NCI-H2196 treated with DMSO at 0.1 percent for 48 hours (cell line): ENCODE data around the gene PPP1R27.

Experiments used
- DNase-seq: peaks from one replicate; lab custom pipeline; 2025; ENCODE audit not compliant: unreplicated experiment; lab: John Stamatoyannopoulos, UW

Gene PPP1R27

DNA sequence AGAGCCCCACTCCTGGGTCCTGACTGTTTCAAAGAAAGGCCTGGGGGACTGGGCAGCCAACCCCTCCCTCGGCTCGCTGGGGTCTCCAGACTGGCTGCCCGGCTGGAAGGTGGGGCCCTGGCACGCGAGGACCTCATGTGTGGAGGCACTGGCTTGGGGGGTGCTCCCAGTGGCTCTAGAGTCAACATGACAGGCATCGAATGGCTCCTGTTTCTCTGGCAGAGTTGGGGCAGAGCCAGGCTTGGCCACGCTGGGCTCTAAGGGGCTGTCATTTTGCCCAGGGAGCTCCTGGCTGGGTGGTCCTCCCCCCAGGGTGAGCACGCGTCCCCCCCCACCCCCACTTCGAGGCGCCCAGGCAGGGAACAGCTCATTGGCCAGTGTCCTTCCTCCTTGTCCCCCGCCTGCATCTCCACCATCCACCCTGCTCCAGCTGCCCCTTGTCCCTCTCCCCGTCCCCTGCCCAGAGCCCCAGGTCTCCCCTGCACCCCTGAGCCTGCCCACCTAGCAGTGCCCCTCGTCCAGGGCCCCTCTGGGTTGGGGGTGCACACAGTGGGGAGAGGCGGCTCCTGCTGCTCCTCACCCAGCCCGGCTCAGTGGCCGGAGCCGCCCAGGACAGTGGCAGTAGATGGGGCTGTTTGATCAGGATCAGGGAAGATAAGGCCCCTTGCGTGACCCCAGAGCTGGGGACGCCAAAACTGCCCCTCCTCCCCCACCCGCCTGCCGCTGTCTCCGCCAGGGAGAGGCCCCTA lies 28.2 kb downstream of the PPP1R27 start:
- no peak for DNase-seq

DNA sequence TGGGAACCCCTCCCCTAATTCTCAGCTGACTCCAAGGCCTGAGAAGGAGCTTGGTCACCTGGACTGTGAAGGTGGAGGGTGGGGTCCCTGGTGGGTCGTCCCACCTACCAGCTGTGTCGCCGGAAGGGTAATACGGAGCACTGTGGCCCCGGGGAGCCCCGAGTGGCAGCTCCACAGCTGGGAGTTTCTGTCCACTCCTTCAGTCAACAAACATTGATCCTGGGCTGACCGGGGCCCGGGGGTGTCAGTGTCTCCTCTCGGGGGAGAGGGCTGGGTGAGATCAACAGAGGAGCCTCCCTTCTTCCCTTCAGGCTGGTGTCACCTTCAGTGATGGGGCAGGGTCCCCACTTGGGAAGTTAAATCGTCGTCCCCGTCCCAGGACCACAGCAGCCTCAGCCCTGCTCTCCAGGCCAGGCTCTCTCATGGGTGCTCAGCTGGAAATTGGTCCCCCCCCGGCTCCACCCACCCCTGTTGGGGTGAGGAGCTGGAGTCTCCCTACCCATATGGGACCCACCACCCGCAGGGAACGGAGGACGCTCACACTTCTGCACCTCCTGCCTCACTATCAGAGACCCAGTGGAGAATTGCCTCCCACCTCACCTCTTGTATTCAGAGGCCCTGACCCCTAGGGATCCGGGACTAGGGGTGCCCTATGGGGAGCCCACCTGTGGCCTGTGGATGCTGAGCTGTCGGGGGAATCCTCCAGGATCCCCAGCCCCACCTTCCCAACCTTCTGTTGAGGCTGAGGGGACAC lies 29.0 kb downstream of the PPP1R27 start:
- DNase-seq: no peak

DNA sequence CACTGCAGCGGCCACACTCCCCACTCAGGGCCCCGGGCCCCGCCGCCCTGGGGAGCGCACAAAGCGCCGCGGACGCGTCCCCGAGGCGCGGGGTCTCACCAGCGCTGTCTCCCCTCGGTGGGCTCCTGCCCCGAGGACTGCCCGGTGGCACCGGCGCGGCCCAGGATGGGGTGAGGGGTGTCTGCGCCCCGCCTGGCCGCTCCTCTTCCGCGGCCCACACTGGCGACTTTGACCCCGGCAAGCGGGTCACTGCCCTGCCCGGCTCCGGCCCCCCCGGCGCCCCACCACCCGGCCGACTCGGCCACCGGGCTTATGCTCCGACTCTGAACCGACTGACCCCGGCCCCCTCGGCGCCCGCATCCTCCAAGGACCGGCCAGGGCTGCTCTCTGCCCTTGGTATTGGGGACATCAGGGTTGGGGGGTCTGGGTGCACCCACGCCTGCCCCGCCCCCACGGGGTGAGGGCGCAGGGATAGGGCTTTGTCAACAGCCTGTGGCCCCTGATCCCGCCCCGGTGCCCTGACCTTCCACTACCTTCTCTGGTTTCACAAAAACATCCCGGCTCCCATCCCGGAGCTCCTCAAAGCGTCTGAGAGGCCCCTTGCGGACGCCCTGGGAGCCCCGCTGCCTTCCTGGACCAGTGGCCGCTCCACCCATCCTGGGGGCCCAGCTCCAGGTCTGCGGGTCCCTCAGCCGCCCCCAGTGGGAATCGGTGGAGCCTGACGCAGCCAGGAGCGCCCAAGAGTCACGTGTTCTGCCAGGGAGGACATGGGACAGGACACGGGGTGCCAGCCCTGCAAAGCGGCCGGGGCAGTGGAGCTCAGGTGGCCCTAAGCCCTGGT lies 30.1 kb downstream of the PPP1R27 start:
- DNase-seq: no peak

DNA sequence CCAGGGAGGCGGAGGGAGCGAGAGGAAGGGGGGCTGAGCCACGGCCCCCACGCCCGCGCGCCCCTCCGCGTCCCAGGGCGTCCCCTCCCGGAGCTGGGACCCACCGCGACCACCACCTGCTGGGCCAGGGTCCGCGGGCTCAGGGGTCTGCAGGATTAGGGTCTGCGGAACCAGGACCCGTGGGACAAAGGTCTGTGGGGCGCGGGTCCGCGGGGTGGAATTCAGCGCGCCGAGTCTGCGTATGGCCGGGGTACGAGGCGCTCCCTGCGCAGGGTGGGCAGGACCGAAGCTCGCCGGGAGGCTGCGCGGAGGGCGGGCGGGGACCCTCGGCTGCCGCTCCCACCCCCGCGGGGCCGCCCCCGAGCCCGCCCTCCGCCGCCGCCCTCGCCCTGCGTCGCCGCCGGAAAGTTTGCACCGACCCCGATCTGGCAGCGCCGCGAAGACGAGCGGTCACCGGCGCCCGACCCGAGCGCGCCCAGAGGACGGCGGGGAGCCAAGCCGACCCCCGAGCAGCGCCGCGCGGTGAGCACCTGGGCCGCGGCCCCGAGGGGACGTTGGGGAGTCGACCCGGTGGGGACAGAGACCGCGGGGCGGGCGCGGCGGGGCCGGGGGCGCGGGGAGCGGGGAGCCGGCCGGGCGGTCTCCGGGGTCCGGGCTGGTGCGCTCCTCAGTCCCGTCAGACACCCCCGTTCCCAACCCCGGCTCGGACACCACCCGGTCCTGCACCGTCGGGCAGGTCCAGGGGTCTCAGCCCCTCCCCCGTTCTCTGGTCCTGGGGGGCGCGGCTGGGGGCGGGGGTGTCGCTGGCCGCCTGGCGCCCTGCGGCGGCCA lies 30.9 kb downstream of the PPP1R27 start, which contains the start of gene GCGR:
Gene GCGR, plus strand, starts transcription at position 423 of the 831 bp plus-strand sequence. CDS start 4,869 bp downstream, outside the sequence.
- no peak for DNase-seq

DNA sequence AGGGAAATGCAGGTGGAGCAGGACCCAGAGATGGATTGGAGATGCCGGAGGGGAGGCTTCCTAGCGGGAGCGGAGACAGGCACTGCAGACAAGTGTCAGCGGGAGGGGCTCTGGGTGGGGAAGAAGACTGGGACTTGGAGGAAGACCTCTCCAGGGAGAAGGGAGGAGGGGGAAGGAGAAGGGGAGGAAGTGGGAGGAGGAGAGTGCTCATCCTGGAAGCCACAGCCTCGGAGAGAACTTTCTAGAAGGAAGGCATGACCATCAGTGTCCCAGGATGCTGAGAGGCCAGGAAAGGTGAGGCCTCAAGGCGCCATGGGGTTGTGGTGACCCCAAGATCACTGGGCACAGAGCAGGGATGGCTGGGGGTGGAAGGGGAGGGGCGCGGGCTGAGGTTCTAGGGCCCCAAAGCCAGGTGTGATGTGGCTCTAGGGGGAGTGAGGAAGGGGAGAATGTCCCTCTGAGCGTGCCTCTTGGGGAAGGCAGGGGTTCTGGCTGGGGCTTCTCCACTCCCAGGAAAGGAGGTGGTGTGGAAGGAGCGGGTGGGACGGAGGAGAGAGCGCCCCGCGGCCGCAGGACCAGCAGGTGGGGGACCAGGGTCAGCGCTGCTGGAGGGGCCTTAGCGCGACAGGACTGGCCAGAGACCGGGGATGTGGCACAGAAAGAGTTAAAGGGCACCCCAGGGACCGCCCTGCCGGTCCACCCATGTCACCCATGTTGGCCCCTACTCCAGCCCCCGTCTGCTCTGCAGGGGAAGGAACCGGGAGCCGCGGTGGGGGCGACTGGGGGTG lies 31.8 kb downstream of the PPP1R27 start:
- DNase-seq: no peak

DNA sequence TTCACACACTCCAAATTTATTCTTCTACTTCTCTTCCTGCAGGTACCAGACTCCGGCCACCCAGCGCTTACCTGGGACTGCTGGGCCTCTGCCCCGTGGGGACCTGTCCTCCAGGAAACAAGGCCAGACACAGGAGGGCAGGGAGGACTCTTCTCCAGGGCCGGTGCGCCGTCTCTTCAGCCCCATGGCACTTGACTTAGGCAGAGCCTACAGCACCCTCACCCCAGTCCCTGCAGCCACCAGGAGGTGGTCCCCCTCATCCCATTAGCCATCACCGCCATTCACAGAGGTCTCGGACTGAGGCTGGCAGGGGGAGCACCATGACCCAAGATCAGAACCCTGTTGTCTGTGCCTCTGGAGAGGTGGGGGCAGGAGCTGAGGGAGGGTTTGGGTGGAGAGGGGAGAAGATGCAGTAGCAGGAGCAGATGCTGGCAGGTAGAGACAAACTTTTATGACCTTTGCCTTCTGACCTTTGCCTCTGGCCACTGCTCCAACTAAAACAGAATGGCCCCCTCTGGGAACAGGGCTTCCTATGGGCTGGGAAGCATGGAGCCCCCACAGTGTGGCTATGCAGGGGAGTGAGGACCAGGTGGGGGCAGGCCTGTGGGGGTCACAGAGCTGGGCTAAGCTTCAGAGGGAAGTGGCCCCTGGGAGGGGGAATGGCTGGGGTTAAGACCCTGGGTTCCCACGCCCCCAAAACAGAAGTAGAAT lies 32.6 kb downstream of the PPP1R27 start:
- DNase-seq: no peak

DNA sequence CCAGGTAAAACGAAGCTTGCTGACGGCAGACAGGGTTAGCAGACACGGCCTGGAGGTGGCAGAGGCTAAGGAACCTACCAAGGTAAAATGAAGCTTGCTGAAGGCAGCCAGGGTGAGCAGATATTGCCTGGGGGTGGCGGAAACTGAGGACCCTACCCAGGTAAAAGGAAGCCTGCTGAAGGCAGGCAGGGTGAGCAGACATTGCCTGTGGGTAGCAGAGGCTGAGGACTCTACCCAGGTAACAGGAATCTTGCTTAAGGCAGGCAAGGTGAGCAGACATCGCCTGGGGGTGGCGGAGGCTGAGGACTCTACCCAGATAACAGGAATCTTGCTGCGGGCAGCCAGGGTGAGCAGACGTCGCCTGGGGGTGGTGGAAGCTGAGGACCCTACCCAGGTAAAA lies 33.5 kb downstream of the PPP1R27 start:
- DNase-seq: no peak

DNA sequence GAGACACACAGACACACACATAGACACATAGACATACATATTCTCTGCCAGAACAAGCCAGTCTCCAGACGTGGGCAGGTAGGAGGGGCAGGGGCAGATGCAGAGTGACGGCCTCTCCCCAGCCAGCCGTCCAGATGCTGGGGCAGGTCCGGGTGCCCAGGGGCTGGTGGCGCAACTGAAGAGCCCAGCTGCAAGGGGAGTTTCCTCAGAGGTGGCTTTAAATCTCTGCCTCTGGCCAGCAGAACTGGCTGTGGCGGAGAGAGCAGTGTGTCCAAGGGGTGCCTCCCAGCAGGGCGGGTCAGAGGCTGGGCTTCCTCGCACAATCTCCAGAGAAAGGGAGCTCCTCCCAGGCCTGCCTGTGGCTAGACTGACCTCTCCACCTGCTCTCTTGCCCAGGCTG lies 40.3 kb downstream of the PPP1R27 start:
- peak; percentile 88 for DNase-seq

DNA sequence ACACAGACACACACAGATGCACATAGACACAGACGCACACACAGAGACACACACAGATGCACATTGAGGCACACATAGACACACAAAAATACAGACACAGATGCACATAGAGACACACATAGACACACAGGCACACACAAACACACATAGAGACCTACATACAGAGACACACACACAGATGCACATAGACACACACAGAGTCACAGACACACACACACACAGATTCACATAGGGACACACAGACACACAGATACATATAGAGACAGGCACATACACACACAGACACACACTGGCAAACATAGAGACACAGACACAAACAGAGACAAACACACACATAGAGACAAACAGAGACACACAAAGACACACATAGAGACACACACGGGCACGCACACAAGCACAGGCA lies 40.8 kb downstream of the PPP1R27 start:
- no peak for DNase-seq

DNA sequence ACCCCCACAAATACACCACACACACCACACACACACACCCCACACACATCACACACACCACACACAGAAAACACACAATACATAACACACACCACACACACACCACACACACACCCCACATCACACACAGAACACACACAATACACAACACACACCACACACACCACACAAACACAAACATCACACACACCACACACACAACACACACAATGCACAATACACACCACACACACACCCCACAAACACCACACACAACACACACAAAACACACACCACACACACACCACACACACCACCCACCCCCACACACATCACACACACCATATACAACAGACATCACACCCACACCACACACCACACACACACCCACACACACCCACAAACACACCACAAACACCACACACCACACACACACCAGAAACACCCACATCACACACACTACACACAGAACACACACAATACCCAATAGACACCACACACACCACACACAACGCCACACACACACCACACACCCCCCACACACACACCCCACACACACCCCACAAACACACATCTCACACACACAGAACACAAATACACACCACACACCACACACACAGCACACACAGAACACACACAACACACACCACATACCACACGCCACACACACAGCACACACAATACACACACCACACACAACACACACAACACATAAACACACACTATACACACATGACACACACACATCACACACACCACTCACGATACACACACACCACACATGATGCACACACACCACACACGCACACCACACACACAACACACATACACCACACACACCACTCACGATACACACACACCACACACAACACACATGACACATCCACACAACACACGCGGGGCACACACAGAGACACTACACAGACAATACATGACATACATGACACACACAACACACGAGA lies 41.9 kb downstream of the PPP1R27 start:
- DNase-seq: no peak
